ENCODE results near the gene SRRT.
A peak's percentile ranks its signal among the peaks of the same experiment; 100 is the strongest.
"Not testable (repeated sequence)": the region's sequence is repeated elsewhere in the genome, so short reads cannot be mapped to it uniquely, and the experiment has no call there.

Gene SRRT

GRCh38 chr7:100894860-100895700 lies 20.2 kb downstream of the SRRT start:
- DNase-seq (ENCODE audit: low read depth in 1 of 2, low spot score in 1 of 2): no peak

GRCh38 chr7:100895701-100895955 lies 20.7 kb downstream of the SRRT start, which contains the start of gene ACHE:
Gene ACHE (minus strand): TSS chr7:100895888. CDS start chr7:100894232, 1,656 bp downstream.
- no peak for DNase-seq (ENCODE audit: low read depth in 1 of 2, low spot score in 1 of 2)

GRCh38 chr7:100895956-100896731 lies 21.2 kb downstream of the SRRT start:
- DNase-seq (ENCODE audit: low read depth in 1 of 2, low spot score in 1 of 2): no peak

GRCh38 chr7:100896732-100897608 lies 22.1 kb downstream of the SRRT start:
- DNase-seq (ENCODE audit: low read depth in 1 of 2, low spot score in 1 of 2): peak in 1 of 2 donors; percentile 51

- no peak for DNase-seq (ENCODE audit: low read depth in 1 of 2, low spot score in 1 of 2)
These were observed 23.0 kb downstream of the SRRT start for GRCh38 chr7:100897772-100898454.

- DNase-seq (ENCODE audit: low read depth in 1 of 2, low spot score in 1 of 2): no peak
These were observed 24.5 kb downstream of the SRRT start for GRCh38 chr7:100899432-100899831.

- no peak for DNase-seq (ENCODE audit: low read depth in 1 of 2, low spot score in 1 of 2)
These were observed 26.1 kb downstream of the SRRT start for GRCh38 chr7:100900978-100901377.

GRCh38 chr7:100901921-100902332 lies 27.0 kb downstream of the SRRT start:
- no peak for DNase-seq (ENCODE audit: low read depth in 1 of 2, low spot score in 1 of 2)

- DNase-seq (ENCODE audit: low read depth in 1 of 2, low spot score in 1 of 2): no peak
These were observed 27.7 kb downstream of the SRRT start for GRCh38 chr7:100902638-100903037.

- DNase-seq (ENCODE audit: low read depth in 1 of 2, low spot score in 1 of 2): no peak
These were observed 33.6 kb downstream of the SRRT start for GRCh38 chr7:100908512-100908911.

GRCh38 chr7:100910443-100910842 lies 35.5 kb downstream of the SRRT start:
- not testable (repeated sequence) for DNase-seq (ENCODE audit: low read depth in 1 of 2, low spot score in 1 of 2)

GRCh38 chr7:100911484-100911883 lies 36.6 kb downstream of the SRRT start:
- no peak for DNase-seq (ENCODE audit: low read depth in 1 of 2, low spot score in 1 of 2)

GRCh38 chr7:100914208-100914878 lies 39.4 kb downstream of the SRRT start:
- DNase-seq (ENCODE audit: low read depth in 1 of 2, low spot score in 1 of 2): no peak

- DNase-seq (ENCODE audit: low read depth in 1 of 2, low spot score in 1 of 2): no peak
These were observed 40.1 kb downstream of the SRRT start for GRCh38 chr7:100914879-100915447.

- not testable (repeated sequence) for DNase-seq (ENCODE audit: low read depth in 1 of 2, low spot score in 1 of 2)
These were observed 44.4 kb downstream of the SRRT start for GRCh38 chr7:100919335-100919734.

- DNase-seq (ENCODE audit: low read depth in 1 of 2, low spot score in 1 of 2): not testable (repeated sequence)
These were observed 45.0 kb downstream of the SRRT start for GRCh38 chr7:100919779-100920437.

- no peak for DNase-seq (ENCODE audit: low read depth in 1 of 2, low spot score in 1 of 2)
These were observed 46.1 kb downstream of the SRRT start for GRCh38 chr7:100921039-100921438.

GRCh38 chr7:100923616-100924015 lies 48.7 kb downstream of the SRRT start:
- DNase-seq (ENCODE audit: low read depth in 1 of 2, low spot score in 1 of 2): not testable (repeated sequence)

GRCh38 chr7:100929808-100930174 lies 54.9 kb downstream of the SRRT start:
- DNase-seq (ENCODE audit: low read depth in 1 of 2, low spot score in 1 of 2): no peak

Measured in activated CD4-positive, alpha-beta T cell treated with anti-CD3 and anti-CD28 coated beads, Interleukin-2, amount 50 U/mL, for 24 hours (primary cell).